ENCODE results near the gene RFNG. TPM values are rescaled to one million over a fixed set of nuclear protein-coding genes. Genes with fewer than 3 reads are reported as not detected.

The RFNG gene
- total RNA-seq, 4 donors from 2014 or later: 11.8 to 33.7 (median 23.3) TPM

DNA sequence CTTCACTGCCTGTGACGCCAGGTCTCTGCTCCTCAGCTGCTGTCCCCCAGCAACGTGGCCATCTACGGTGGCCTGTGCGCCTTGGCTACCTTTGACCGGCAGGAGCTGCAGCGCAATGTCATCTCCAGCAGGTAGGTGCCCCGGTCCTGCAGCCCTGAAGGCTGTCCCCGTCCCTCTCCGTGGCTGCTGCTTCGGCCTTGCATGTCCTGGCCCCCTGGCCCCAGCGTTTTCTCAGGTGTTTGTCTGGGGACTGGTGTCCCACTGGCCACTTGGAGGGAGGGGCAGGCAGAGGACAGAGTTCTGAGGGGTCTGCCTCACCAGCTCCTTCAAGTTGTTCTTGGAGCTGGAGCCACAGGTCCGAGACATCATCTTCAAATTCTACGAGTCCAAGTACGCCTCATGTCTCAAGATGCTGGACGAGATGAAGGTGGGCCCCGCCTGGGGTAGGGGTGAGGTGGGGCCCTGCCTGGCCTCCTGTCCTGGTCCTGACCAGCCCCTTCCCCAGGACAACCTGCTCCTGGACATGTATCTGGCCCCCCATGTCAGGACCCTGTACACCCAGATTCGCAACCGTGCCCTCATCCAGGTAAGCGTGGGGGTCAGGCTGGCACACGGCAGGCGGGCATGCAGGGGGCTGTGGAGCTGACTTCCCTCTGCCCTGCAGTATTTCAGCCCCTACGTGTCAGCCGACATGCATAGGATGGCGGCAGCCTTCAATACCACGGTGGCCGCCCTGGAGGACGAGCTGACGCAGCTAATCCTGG lies 4.5 kb upstream of the RFNG start:
- no peak for DNase-seq
- no peaks in the 10 kb centered on the region for H3K27me3 ChIP-seq
- no peaks in the 10 kb centered on the region for H3K9me3 ChIP-seq
- no peak overlapping the region for H3K27ac ChIP-seq
- H3K4me1 ChIP-seq: peaks cover 0 to 17% of the 10 kb centered on the region in 2 donors
- H3K36me3 ChIP-seq: no peaks in the 10 kb centered on the region
- TF ChIP-seq CTCF (IDR thresholded peaks at IDR 0.05): no peak
- TF ChIP-seq POLR2A (IDR thresholded peaks at IDR 0.05): no peak
- intact Hi-C loops (cut with DNase I; ENCODE audit: low total_unique reads): no loop called here
- H3K4me3 ChIP-seq: no peak overlapping the region

- intact Hi-C loops (cut with DNase I; ENCODE audit: low total_unique reads): no loop called here
- Histone ChIP-seq H3K4me3 (no peak overlapping the region), H3K36me3 (no peaks in the 10 kb centered on the region), H3K27me3 (no peaks in the 10 kb centered on the region), H3K9me3 (no peaks in the 10 kb centered on the region), H3K27ac (no peak overlapping the region), H3K4me1 (peaks cover 0 to 25% of the 10 kb centered on the region in 2 donors)
- DNase-seq: no peak
- TF ChIP-seq CTCF (IDR thresholded peaks at IDR 0.05): no peak
- TF ChIP-seq POLR2A (IDR thresholded peaks at IDR 0.05): no peak
These were observed 3.7 kb upstream of the RFNG start for GRCh38 chr17:82055023-82055964.

DNA sequence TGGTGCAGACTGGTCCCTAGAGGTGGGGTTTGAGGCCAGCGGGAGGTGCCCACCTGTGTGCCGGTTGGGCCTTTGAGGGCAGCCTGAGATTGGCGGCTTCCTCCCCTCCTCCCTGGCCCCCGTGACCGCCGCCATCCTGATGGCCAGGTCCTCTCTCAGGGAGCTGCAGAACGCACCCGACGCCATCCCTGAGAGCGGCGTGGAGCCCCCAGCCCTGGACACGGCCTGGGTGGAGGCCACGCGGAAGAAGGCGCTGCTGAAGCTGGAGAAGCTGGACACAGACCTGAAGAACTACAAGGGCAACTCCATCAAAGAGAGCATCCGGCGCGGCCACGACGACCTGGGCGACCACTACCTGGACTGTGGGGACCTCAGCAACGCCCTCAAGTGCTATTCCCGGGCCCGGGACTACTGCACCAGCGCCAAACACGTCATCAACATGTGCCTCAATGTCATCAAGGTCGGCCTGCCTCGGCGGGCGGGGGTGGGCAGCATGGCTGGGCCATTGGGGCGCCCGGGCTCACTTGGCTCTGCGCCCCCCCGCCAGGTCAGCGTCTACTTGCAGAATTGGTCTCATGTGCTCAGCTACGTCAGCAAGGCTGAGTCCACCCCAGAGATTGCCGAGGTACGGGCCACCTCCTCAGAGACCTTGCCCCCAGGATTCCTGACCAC lies 2.9 kb upstream of the RFNG start:
- H3K27ac ChIP-seq: no peak overlapping the region
- H3K4me3 ChIP-seq: no peak overlapping the region
- TF ChIP-seq CTCF (IDR thresholded peaks at IDR 0.05) (no peak), POLR2A (IDR thresholded peaks at IDR 0.05) (no peak)
- H3K27me3 ChIP-seq: no peaks in the 10 kb centered on the region
- H3K4me1 ChIP-seq: peaks cover 0 to 28% of the 10 kb centered on the region in 2 donors
- H3K9me3 ChIP-seq: no peaks in the 10 kb centered on the region
- intact Hi-C loops (cut with DNase I; ENCODE audit: low total_unique reads): no loop called here
- no peaks in the 10 kb centered on the region for H3K36me3 ChIP-seq
- DNase-seq: no peak

- TF ChIP-seq POLR2A (IDR thresholded peaks at IDR 0.05): no peak
- no peak for TF ChIP-seq CTCF (IDR thresholded peaks at IDR 0.05)
- Histone ChIP-seq H3K27me3 (no peaks in the 10 kb centered on the region), H3K27ac (no peak overlapping the region), H3K36me3 (no peaks in the 10 kb centered on the region), H3K4me3 (no peak overlapping the region), H3K9me3 (no peaks in the 10 kb centered on the region), H3K4me1 (peaks cover 0 to 28% of the 10 kb centered on the region in 2 donors)
- intact Hi-C loops (cut with DNase I; ENCODE audit: low total_unique reads): no loop called here
- no peak for DNase-seq
These were observed 2.1 kb upstream of the RFNG start for GRCh38 chr17:82053556-82054263.

Measured in uterus (tissue), 4 donors.